ENCODE results near the gene CACNA1C. TPM values are rescaled to one million over a fixed set of nuclear protein-coding genes. Genes with fewer than 3 reads are reported as not detected.
"Not testable (repeated sequence)": the region's sequence is repeated elsewhere in the genome, so short reads cannot be mapped to it uniquely, and the experiment has no call there.

CACNA1C gene
- total RNA-seq, 1 donor from 2014 or later, result 0.42 TPM

DNA sequence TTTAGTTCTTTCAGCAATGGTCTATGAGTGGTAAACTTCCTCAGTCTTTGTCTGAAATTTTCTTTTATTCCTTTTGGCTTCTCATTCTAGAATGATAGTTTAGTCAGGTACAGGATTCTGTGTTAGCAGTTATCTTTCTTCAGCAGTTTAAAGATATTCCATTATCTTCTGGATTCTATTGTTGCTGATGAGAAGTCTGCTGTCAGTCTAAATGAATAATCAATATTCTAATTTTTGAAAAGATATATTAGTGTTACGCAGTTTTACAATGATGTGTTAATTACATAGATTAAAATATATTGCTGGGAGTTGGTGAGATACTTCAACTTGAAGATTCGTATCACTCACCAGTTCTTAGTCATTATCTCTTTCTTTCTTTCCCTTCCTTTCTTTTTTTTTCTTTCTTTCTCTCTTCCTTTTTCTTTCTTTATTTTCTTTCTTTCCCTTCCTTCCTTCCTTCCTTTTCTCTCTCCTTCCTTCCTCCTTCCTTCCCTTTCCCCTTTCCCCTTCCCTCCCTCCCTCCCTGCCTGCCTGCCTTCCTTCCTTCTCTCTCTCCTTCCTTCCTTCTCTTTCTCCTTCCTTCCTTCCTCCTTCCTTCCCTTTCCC is 17.8 kb downstream of the CACNA1C start:
- intact Hi-C loops (cut with micrococcal nuclease), result no loop called here

DNA sequence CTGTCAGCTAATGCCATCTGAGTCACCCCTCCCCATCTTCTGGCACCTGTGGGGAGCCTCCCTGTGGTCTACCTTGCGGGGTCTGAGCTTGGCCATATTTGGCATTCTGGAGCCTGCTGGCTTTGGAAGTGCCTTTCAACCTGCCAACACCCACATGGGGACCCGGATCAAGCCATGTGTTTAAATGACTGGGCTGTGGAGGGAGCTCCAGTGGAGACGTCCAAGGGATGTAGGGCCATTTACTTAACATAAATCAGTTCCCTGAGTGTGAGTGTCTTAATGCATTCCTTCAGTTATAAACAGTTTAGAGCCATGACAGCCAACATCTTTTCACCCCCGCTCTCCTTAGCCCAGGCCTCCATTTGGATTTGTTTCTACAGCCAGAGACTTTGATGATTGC is 22.0 kb downstream of the CACNA1C start:
- intact Hi-C loops (cut with micrococcal nuclease), result no loop called here

- intact Hi-C loops (cut with micrococcal nuclease), result no loop called here
Observed at GRCh38 chr12:2075508-2076195, 22.9 kb downstream of the CACNA1C start.

- intact Hi-C loops (cut with micrococcal nuclease), result no loop called here
Observed at GRCh38 chr12:2076196-2076570, 23.4 kb downstream of the CACNA1C start.

DNA sequence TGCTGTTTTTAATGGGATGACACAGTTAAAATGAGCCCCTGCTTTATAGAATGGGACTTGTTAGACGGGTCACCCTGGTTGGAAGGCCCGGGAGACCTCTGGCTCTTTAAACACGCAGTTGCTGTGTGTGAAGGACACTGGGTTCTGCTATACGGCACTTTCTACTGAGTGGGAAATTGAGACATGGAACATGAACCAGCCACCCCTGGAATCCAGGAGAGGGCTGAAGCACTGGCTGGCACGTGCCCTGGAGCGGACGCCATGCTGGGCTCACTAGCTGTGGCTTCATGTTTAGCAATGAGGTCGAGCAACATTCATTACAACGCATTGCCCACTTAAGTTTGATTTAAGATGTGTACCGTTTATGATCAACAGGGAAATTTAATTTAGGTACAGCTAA is 23.9 kb downstream of the CACNA1C start:
- intact Hi-C loops (cut with micrococcal nuclease), result no loop called here

DNA sequence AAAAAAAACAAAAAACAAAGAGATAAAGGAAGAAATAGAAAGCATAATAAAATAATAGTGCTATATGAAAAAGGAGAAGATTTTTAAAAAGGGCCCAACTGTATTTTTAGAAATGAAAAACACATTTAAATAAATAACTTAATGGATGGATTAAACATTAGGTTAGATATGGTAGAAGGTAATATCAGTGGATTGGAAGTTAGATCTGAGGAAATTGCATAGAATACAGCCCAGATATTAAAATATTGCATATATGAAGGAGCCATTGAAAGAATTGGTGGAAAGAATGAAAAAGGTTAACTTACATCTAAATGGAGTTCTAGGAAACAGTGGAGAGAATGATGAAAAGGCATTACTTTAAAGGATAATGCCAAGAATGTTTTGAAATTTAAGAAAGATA is 27.8 kb downstream of the CACNA1C start:
- intact Hi-C loops (cut with micrococcal nuclease), result no loop called here

GRCh38 chr12:2082321-2082720 is 29.5 kb downstream of the CACNA1C start:
- intact Hi-C loops (cut with micrococcal nuclease), result no loop called here

DNA sequence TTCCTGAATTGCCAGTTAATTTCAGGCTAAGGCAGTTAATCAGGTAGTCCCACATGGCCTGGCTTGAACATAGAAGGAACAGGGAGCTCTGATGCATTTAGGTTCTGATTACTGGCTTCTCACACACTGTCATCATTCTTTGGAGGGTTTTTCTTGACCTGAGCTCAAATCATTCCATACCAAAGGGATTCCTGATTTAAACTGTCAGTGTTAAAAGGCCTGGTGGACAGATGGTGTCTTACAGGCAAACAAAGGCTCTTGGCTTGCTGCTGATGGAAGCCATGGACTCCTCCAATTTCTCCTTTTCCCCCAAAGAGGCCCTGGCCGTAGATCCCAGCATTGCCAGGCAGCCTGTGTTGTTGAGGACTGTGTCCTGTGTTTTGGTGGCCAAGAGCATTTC is 30.2 kb downstream of the CACNA1C start:
- intact Hi-C loops (cut with micrococcal nuclease), result no loop called here

DNA sequence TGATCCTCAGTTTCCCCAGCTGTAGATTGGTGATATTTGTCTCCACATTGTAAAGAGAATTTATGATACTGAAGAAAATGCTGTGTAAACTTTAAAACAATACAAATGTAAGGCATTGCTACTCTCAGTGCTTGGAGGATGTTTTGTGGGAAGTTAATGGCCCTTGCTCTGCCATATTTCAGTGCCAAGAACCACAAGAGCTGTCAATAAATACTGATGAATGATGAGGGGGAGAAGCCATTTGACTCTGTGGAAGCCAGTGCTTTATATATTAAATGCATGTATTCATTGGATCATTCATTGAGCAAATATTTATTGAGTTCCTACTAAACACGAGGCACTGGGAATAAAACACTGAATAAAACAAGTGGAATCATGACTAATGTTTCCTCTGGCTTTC is 30.8 kb downstream of the CACNA1C start:
- intact Hi-C loops (cut with micrococcal nuclease), result no loop called here

GRCh38 chr12:2084553-2085296 is 31.9 kb downstream of the CACNA1C start:
- intact Hi-C loops (cut with micrococcal nuclease), result no loop called here

DNA sequence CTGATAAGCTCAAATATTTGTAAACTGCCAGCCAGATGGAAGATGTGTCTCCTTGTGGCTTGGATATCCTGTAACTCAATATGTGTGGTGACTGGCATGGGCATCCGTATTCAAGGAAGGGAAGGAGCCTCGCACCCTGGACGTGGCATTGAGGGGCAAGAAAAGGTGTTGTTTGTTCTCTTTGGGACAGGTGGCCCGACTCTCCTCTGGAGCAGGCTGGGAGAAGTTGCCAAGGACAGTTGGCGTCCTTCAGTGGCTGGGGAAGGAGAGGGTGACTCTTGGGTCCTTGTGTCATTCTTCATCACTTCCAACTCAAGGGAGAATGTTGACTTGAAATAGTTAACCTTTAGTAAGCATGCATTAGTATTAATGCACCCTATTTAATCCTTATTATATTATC is 39.6 kb downstream of the CACNA1C start:
- intact Hi-C loops (cut with micrococcal nuclease), result no loop called here

GRCh38 chr12:2092890-2093289 is 40.1 kb downstream of the CACNA1C start:
- intact Hi-C loops (cut with micrococcal nuclease), result no loop called here

DNA sequence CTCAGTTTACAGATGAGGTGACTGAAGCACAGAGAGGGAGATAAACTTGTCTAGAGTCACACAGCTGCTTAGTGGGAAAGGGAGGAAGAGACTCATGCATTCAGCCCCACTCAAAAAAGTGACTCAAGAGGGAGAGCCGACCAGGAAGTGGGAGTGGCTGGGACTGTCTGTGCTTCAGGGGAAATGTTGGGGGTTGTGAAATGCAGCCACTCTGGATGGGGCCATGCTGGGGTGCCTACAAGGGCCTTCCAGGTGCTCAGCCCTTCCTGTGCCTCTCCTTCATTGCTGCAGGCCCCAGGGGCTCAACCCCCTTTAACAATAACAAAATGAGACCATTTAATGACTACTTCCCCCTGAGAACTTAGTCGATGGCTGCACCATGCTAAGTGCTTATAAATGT is 41.8 kb downstream of the CACNA1C start:
- intact Hi-C loops (cut with micrococcal nuclease), result no loop called here

DNA sequence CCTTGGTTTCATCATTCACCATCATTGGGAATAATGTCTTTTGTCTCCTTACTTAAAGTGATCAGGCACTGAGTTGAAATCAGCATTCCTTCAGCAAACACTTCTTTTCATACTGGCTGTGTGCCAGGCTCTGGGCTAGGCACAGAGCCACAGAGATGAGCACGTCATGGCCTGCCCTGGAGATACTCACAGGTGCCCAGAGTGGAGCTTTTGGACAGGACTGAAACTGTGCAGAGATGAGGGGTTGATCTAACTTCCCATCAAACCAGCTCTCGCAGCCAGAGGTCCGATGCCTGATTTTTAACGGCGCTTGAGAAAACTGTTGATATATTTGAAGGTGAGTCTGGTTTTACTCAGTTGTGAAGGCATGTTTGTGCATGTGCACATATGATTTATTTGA is 43.1 kb downstream of the CACNA1C start:
- intact Hi-C loops (cut with micrococcal nuclease), result no loop called here

GRCh38 chr12:2097617-2098016 is 44.8 kb downstream of the CACNA1C start:
- intact Hi-C loops (cut with micrococcal nuclease), result no loop called here

DNA sequence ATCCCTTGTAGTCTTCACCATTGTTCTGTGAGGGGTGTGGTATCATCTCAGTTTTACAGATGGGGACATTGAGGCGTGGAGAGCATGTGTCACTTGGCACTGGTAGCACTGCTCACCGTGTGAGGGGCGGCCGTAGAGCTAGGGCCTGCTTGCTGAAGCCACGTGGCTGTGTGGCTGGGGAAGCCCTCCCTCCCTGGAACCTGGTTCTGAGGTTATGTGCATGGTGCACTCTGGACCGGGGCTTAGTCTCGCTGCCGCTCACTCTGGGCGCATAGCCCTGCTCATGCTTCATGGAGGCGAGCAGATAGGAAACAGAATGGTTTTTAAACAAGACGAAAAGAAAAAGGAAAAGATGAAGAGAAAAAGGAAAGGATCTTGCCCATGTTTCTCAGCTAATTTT is 46.1 kb downstream of the CACNA1C start:
- intact Hi-C loops (cut with micrococcal nuclease), result no loop called here

GRCh38 chr12:2099595-2099994 is 46.8 kb downstream of the CACNA1C start:
- intact Hi-C loops (cut with micrococcal nuclease), result no loop called here

- intact Hi-C loops (cut with micrococcal nuclease), result no loop called here
Observed at GRCh38 chr12:2101359-2101758, 48.6 kb downstream of the CACNA1C start.

DNA sequence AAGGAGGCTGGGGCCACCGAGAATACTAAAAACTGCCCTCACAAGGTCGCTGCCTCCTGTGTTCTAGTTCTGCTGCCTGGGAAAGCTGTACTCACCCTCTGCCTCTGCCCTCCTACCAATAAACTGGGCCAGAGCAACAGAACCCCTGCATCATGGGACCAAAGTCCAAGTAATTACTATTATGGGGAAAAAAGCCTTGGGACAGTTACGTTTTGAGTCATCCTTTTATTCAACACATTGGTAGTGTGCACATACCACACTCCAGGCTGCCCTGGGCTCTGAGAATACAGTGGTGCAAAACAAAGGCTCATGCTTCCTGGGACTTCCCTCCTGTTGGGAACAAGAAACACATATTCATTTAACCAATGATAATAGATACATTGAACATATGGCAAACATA is 49.0 kb downstream of the CACNA1C start:
- intact Hi-C loops (cut with micrococcal nuclease), result no loop called here

DNA sequence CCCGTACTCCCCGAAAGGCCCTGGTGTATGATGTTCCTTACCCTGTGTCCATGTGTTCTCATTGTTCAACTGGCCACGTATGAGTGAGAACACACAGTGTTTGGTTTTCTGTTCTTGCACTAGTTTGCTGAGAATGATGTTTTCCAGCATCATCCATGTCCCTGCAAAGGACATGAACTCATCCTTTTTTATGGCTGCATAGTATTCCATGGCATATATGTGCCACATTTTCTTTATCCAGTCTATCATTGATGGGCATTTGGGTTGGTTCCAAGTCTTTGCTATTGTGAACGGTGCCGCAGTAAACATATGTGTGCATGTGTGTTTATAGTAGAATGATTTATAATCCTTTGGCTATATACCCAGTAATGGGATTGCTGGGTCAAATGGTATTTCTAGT is 49.9 kb downstream of the CACNA1C start:
- intact Hi-C loops (cut with micrococcal nuclease), result not testable (repeated sequence)

DNA sequence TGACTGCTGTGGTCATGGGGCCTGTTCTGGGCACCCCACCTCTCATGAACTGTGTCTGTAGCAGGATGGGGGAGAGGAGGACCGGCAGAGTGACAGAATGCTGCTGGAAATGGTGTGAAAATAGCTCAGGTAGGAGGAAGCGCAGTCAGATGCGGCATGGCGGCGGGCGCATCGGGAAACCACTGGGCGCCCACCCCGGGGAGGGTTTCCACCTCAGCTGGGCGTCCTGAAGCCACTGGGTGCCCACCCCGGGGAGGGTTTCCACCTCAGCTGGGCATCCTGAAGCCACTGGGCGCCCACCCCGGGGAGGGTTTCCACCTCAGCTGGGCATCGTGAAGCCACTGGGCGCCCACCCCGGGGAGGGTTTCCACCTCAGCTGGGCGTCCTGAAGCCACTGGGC is 52.6 kb downstream of the CACNA1C start:
- intact Hi-C loops (cut with micrococcal nuclease), result not testable (repeated sequence)

- intact Hi-C loops (cut with micrococcal nuclease), result no loop called here
Observed at GRCh38 chr12:2108166-2108565, 55.4 kb downstream of the CACNA1C start.
